Measurements from ENCODE around the gene PRPF40B.

PRPF40B gene

GRCh38 chr12:49666176-49666575, 42.8 kb downstream of the PRPF40B start:
- TF ChIP-seq TAF1 (IDR thresholded peaks at IDR 0.05; ENCODE audit: borderline replicate concordance, low read depth, low read length) (no peak), POLR2A (IDR thresholded peaks at IDR 0.05; ENCODE audit: low read depth, low read length) (no peak), POLR2AphosphoS5 (IDR thresholded peaks at IDR 0.05; ENCODE audit: low read depth, low read length) (no peak)
- DNase-seq (ENCODE audit: insufficient read length) (no peak), FAIRE-seq (no peak)

- TF ChIP-seq TAF1 (IDR thresholded peaks at IDR 0.05; ENCODE audit: borderline replicate concordance, low read depth, low read length) = no peak
- no peak for TF ChIP-seq POLR2A (IDR thresholded peaks at IDR 0.05; ENCODE audit: low read depth, low read length)
- no peak for TF ChIP-seq POLR2AphosphoS5 (IDR thresholded peaks at IDR 0.05; ENCODE audit: low read depth, low read length)
These were observed 44.1 kb downstream of the PRPF40B start for GRCh38 chr12:49667325-49668090.

DNA sequence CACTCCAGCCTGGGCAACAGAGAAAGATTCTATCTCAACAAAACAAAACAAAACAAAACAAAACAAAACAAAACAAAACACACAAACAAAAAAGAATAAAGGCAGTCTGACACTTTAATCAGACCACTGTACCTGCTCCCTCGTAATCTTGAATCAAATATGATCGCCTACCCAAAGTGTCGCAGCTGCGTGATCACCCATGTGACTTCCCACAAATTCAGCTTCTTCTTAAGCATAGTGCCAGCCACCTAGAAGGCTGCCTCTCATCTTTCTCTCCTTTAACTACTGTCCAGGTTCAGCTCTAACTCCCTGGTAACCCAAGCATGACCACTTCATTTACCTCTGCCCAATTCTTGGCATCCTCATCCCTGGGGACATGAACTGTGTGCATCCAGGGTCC, 46.4 kb downstream of the PRPF40B start:
- FAIRE-seq (no peak), DNase-seq (ENCODE audit: insufficient read length) (no peak)
- TF ChIP-seq POLR2A (IDR thresholded peaks at IDR 0.05; ENCODE audit: low read depth, low read length) = no peak
- no peak for TF ChIP-seq POLR2AphosphoS5 (IDR thresholded peaks at IDR 0.05; ENCODE audit: low read depth, low read length)
- no peak for TF ChIP-seq TAF1 (IDR thresholded peaks at IDR 0.05; ENCODE audit: borderline replicate concordance, low read depth, low read length)

More at GRCh38 chr12:49667325-49668090, 44.1 kb downstream of the PRPF40B start:
- FAIRE-seq = no peak
- DNase-seq (ENCODE audit: insufficient read length) = no peak

- TF ChIP-seq POLR2AphosphoS5 (IDR thresholded peaks at IDR 0.05; ENCODE audit: low read depth, low read length) = no peak
- TF ChIP-seq POLR2A (IDR thresholded peaks at IDR 0.05; ENCODE audit: low read depth, low read length) = no peak; the same call in none of the 2 replicates
- no peak for TF ChIP-seq TAF1 (IDR thresholded peaks at IDR 0.05; ENCODE audit: borderline replicate concordance, low read depth, low read length)
- peak; percentile 80 for FAIRE-seq
- DNase-seq (ENCODE audit: insufficient read length) = no peak
These were observed 47.8 kb downstream of the PRPF40B start for GRCh38 chr12:49671031-49671765.

DNA sequence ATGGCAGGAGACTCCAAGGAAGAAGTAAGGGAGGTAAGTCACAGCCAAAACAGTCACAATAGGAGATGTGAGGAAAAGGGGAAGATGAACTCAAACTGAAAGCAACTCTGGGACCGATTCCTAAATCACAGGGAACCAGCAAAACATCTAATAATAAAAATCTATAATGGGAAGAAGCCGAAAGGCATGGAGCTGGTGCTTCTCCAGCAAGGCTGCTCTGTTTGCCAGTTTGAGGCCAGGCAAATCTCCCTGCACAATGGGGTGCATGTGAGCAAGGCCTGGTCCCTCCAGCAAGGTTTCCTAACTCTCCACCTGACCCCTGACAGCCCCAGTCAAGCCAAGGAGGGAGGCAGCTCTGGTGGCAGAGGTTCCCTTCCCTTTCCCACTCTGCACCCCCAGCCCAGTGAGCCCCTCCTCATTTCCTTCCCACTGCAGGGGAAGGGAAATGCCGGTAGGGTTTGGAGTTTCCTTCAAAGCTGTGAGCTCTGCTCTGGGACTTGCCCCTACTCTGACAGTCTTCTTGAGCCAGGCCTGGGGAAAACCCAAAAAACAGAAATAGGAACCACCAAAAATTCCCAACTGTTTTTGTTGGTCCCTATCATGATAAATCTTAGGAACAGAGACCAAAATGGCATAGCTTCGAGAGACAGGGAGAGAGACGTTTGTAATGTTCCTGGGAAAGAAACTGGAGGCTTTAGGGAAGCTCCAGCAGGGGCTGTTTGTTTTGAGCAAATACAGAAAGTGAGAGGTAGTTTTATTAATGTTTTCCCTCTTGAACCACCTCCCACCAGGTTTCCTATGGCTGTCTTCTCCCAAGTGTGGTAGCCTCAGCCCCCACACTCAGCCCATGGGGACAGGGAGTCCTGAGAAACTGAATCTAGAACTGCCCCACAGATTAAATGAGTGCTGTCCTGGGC, 49.2 kb downstream of the PRPF40B start:
- no peak for DNase-seq (ENCODE audit: insufficient read length)
- FAIRE-seq = no peak
- TF ChIP-seq TAF1 (IDR thresholded peaks at IDR 0.05; ENCODE audit: borderline replicate concordance, low read depth, low read length) = no peak
- no peak for TF ChIP-seq POLR2A (IDR thresholded peaks at IDR 0.05; ENCODE audit: low read depth, low read length)
- TF ChIP-seq POLR2AphosphoS5 (IDR thresholded peaks at IDR 0.05; ENCODE audit: low read depth, low read length) = no peak

GRCh38 chr12:49673446-49674317, 50.3 kb downstream of the PRPF40B start:
- TF ChIP-seq POLR2A (IDR thresholded peaks at IDR 0.05; ENCODE audit: low read depth, low read length) (no peak), TAF1 (IDR thresholded peaks at IDR 0.05; ENCODE audit: borderline replicate concordance, low read depth, low read length) (no peak), POLR2AphosphoS5 (IDR thresholded peaks at IDR 0.05; ENCODE audit: low read depth, low read length) (no peak)
- peak; percentile 65 for FAIRE-seq
- no peak for DNase-seq (ENCODE audit: insufficient read length)

DNA sequence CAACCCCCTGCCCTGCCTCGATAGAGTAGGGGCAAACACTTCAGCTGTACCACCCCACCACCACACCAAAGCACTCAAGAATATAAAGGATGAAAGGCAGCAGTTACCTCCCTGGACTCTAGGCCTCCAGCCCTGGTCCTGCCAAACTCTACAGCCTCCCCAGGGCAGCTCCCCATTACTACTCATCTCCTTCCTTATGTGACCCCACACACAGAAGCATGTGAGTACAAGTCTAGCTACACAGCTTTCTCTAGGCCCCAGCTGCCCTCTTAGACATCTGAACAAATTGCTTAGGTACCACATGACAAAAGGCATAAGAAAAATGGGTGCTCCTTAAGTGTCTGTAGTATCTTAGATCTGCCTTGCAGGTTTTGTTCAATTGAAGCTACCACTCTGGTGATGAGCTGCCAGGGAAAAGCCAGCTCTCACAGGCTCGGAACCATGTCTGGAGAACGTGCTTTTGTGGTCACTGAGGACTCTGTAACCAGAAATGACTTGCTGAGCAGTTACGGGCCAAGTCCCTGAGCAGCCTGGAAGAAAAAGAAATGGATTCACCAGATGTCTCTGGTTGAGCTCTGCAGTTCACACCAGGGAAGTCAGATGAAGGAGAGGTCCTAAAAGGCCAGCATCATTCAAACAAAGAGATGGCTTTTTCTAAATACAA, 51.1 kb downstream of the PRPF40B start:
- no peak for FAIRE-seq
- TF ChIP-seq POLR2A (IDR thresholded peaks at IDR 0.05; ENCODE audit: low read depth, low read length) = no peak

GRCh38 chr12:49675137-49675536, 51.8 kb downstream of the PRPF40B start:
- TF ChIP-seq TAF1 (IDR thresholded peaks at IDR 0.05; ENCODE audit: borderline replicate concordance, low read depth, low read length) (no peak), POLR2AphosphoS5 (IDR thresholded peaks at IDR 0.05; ENCODE audit: low read depth, low read length) (no peak), POLR2A (IDR thresholded peaks at IDR 0.05; ENCODE audit: low read depth, low read length) (no peak)
- DNase-seq (ENCODE audit: insufficient read length) = no peak

More for the DNA sequence above, 51.1 kb downstream of the PRPF40B start:
- DNase-seq (ENCODE audit: insufficient read length) = no peak

DNA sequence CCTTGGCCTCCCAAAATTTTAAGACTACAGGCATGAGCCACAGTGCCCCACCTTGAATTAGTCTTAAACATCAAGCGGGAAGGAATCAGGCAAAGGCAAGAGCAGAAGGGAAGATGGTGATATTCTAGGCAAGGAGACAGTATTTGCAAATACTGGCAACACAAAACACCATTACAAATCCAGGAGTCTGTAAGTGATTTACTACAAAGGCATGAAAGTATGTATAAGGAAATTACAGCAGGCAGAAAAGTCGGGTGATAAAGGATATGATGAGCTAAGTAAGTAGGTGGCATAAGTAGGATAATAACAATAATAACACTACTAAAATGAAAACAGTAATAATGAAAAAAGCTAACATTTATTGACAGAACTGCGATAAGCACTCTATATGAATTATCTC, 55.4 kb downstream of the PRPF40B start:
- DNase-seq (ENCODE audit: insufficient read length) (no peak), FAIRE-seq (no peak)
- TF ChIP-seq TAF1 (IDR thresholded peaks at IDR 0.05; ENCODE audit: borderline replicate concordance, low read depth, low read length) (no peak), POLR2A (IDR thresholded peaks at IDR 0.05; ENCODE audit: low read depth, low read length) (no peak), POLR2AphosphoS5 (IDR thresholded peaks at IDR 0.05; ENCODE audit: low read depth, low read length) (no peak)

More at GRCh38 chr12:49675137-49675536, 51.8 kb downstream of the PRPF40B start:
- no peak for FAIRE-seq

DNA sequence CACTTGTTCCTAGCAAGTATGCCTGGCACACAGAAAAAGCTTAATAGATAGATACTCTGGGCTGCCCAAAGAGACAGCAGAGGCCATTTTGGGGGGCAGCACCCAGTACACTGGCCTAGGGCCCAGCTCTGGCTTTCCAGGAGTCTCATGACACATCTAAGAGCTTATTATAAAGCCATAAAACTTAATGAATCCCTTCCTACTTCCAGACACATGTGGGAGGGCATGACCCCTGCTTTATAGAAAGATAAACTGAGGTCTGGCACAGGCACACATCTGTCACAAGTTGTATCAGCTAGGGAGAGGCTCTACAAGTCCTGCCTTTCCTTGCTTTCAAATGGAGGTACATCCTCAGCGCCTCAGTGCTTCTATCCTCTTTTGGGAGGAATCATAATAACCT, 56.7 kb downstream of the PRPF40B start:
- no peak for TF ChIP-seq POLR2A (IDR thresholded peaks at IDR 0.05; ENCODE audit: low read depth, low read length)
- no peak for TF ChIP-seq TAF1 (IDR thresholded peaks at IDR 0.05; ENCODE audit: borderline replicate concordance, low read depth, low read length)
- no peak for TF ChIP-seq POLR2AphosphoS5 (IDR thresholded peaks at IDR 0.05; ENCODE audit: low read depth, low read length)
- no peak for FAIRE-seq

More for the DNA sequence above, 56.7 kb downstream of the PRPF40B start:
- DNase-seq (ENCODE audit: insufficient read length) = no peak
